GM23338 (cell line): ENCODE measurements around the gene PNPT1. TPM values are rescaled to one million over a fixed set of nuclear protein-coding genes. Genes with fewer than 3 reads are reported as not detected.

Experiments
- ATAC-seq: fragments of 200-7000 bp; cut with Tn5 transposase; 3 replicates; pipeline ENCODE4 v1.9.1; 2020
- DNase-seq: peaks from one replicate; pipeline ENCODE4 v3.0.0-alpha.2; 2015; ENCODE audit warnings: low spot score
- H2AFZ ChIP-seq: fragments of 200-600 bp; sonication (generic); 2 replicates; pipeline ENCODE4 v1.8.0; 2016; ENCODE audit warnings: antibody characterized with exemption, mild to moderate bottlenecking, moderate library complexity
- H3F3A ChIP-seq: fragments of 200-600 bp; sonication (generic); replicated peaks from 2 replicates; pipeline ENCODE4 v1.8.0; 2017; ENCODE audit warnings: antibody characterized with exemption, mixed run types, low read depth
- H3K27ac ChIP-seq: fragments of 200-600 bp; sonication (generic); 2 replicates; pipeline ENCODE4 v1.6.1; 2016; ENCODE audit warnings: low read depth
- H3K27me3 ChIP-seq: fragments of 200-600 bp; sonication (generic); 2 replicates; pipeline ENCODE4 v1.8.0; 2016; ENCODE audit warnings: mild to moderate bottlenecking, mixed run types, moderate library complexity; ENCODE audit not compliant: insufficient read depth
- H3K36me3 ChIP-seq: fragments of 200-600 bp; sonication (generic); 2 replicates; pipeline ENCODE4 v1.8.0; 2016; ENCODE audit warnings: mild to moderate bottlenecking; ENCODE audit not compliant: insufficient read depth
- H3K4me1 ChIP-seq: fragments of 200-600 bp; sonication (generic); 2 replicates; pipeline ENCODE4 v1.8.0; 2016; ENCODE audit warnings: mild to moderate bottlenecking, moderate library complexity; ENCODE audit not compliant: insufficient read depth
- H3K4me2 ChIP-seq: fragments of 200-600 bp; sonication (generic); 2 replicates; pipeline ENCODE4 v1.7.1; 2017; ENCODE audit warnings: mixed run types
- H3K4me3 ChIP-seq: fragments of 200-600 bp; sonication (generic); 2 replicates; pipeline ENCODE4 v1.6.1; 2016; ENCODE audit warnings: mixed run types
- H3K79me2 ChIP-seq: fragments of 200-600 bp; sonication (generic); replicated peaks from 2 replicates; pipeline ENCODE4 v1.8.0; 2017; ENCODE audit warnings: mild to moderate bottlenecking; ENCODE audit not compliant: insufficient read depth
- H3K9me2 ChIP-seq: fragments of 200-600 bp; sonication (generic); 2 replicates; pipeline ENCODE4 v1.8.0; 2017; ENCODE audit not compliant: insufficient read depth
- H4K20me1 ChIP-seq: fragments of 200-600 bp; sonication (generic); replicated peaks from 2 replicates; pipeline ENCODE4 v1.8.0; 2017; ENCODE audit warnings: mild to moderate bottlenecking; ENCODE audit not compliant: insufficient read depth
- H3K27ac Mint-ChIP-seq: 2 replicates; pipeline ENCODE4 v1.8.0; 2020; ENCODE audit warnings: inconsistent platforms, mild to moderate bottlenecking, moderate library complexity, mixed read lengths
- H3K27me3 Mint-ChIP-seq: 3 replicates; pipeline ENCODE4 v1.8.0; 2022; ENCODE audit warnings: low read depth, mild to moderate bottlenecking, moderate library complexity, mixed read lengths, inconsistent platforms; ENCODE audit not compliant: insufficient read depth, poor library complexity
- H3K36me3 Mint-ChIP-seq: 3 replicates; pipeline ENCODE4 v1.8.0; 2021; ENCODE audit warnings: low read depth, mild to moderate bottlenecking, inconsistent platforms, moderate library complexity, mixed read lengths
- H3K4me1 Mint-ChIP-seq: 3 replicates; pipeline ENCODE4 v1.8.0; 2020; ENCODE audit warnings: mild to moderate bottlenecking, inconsistent platforms, mixed read lengths
- H3K4me3 Mint-ChIP-seq: 3 replicates; pipeline ENCODE4 v1.8.0; 2021; ENCODE audit warnings: moderate library complexity, mild to moderate bottlenecking, inconsistent platforms, mixed read lengths
- H3K9me3 Mint-ChIP-seq: 3 replicates; pipeline ENCODE4 v1.8.0; 2020; ENCODE audit warnings: moderate library complexity, mild to moderate bottlenecking, inconsistent platforms, mixed read lengths
- CREB1 ChIP-seq: fragments of 250-450 bp; sonication (Bioruptor Pico); IDR thresholded peaks from 2 replicates; pipeline ENCODE4 v1.5.0; 2020; ENCODE audit warnings: low read depth, mild to moderate bottlenecking, moderate library complexity
- EZH2phosphoT487 ChIP-seq: fragments of 200-600 bp; sonication (generic); IDR thresholded peaks from one replicate; pipeline ENCODE4 v1.8.1; 2018; ENCODE audit warnings: antibody characterized with exemption; ENCODE audit not compliant: unreplicated experiment
- JUNB ChIP-seq: IDR thresholded peaks from one replicate; pipeline ENCODE4 v1.6.1; 2016; ENCODE audit warnings: antibody characterized with exemption; ENCODE audit not compliant: unreplicated experiment
- NANOG ChIP-seq: IDR thresholded peaks from 2 replicates; pipeline ENCODE4 v1.6.1; 2016; ENCODE audit warnings: antibody characterized with exemption, borderline replicate concordance
- POLR2AphosphoS5 ChIP-seq: IDR thresholded peaks from 2 replicates; pipeline ENCODE4 v1.6.1; 2016; ENCODE audit warnings: antibody characterized with exemption, low read depth
- polyA plus RNA-seq: library from polyadenylated mRNA; unstranded; fragments of >200 nt; fragmentation: Nextera tagmentation; extraction: Ambion mirVana; gene quantifications from 2 replicates; pipeline ENCODE4 v1.2.1, GENCODE V29; 2016
- total RNA-seq: library from RNA; depleted of rRNA; stranded (reverse); fragments of >200 nt; shearing (Covaris generic); gene quantifications from 2 replicates; pipeline ENCODE4 v1.2.3, GENCODE V29; 2014
- TF ChIP-seq, protein P1 (sequence below): fragments of 250-450 bp; sonication (Bioruptor Pico); IDR thresholded peaks from 2 replicates; pipeline ENCODE4 v1.5.0; 2020; ENCODE audit warnings: mild to moderate bottlenecking, moderate library complexity
- TF ChIP-seq, protein P2 (sequence below): IDR thresholded peaks from one replicate; pipeline ENCODE4 v1.6.1; 2018; ENCODE audit warnings: antibody characterized with exemption; ENCODE audit not compliant: unreplicated experiment

PNPT1 gene
- total and polyA plus RNA-seq, 2 experiments from 2014 or later = 31.1 to 34.6 TPM

DNA sequence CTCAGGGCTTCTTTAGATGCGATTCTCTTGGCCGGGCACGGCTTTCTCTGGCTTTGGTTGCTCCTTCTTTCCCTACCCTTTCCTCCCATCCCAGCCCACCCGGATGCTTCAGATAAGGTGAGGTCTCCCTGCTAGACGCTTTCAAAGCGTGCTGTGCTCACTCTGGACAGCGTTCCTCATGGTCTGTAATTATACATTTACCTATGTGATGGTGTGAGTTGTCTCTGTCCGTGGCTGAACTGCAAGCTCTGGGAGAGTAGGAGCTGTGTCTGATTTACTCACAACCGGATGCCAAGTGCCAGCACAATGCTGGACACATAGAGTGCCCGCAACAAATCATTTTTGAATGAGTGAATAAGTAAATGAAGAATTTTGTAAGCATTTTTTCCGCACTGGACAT lies 26.8 kb upstream of the PNPT1 start (continued):
- TF ChIP-seq, protein P1, sequence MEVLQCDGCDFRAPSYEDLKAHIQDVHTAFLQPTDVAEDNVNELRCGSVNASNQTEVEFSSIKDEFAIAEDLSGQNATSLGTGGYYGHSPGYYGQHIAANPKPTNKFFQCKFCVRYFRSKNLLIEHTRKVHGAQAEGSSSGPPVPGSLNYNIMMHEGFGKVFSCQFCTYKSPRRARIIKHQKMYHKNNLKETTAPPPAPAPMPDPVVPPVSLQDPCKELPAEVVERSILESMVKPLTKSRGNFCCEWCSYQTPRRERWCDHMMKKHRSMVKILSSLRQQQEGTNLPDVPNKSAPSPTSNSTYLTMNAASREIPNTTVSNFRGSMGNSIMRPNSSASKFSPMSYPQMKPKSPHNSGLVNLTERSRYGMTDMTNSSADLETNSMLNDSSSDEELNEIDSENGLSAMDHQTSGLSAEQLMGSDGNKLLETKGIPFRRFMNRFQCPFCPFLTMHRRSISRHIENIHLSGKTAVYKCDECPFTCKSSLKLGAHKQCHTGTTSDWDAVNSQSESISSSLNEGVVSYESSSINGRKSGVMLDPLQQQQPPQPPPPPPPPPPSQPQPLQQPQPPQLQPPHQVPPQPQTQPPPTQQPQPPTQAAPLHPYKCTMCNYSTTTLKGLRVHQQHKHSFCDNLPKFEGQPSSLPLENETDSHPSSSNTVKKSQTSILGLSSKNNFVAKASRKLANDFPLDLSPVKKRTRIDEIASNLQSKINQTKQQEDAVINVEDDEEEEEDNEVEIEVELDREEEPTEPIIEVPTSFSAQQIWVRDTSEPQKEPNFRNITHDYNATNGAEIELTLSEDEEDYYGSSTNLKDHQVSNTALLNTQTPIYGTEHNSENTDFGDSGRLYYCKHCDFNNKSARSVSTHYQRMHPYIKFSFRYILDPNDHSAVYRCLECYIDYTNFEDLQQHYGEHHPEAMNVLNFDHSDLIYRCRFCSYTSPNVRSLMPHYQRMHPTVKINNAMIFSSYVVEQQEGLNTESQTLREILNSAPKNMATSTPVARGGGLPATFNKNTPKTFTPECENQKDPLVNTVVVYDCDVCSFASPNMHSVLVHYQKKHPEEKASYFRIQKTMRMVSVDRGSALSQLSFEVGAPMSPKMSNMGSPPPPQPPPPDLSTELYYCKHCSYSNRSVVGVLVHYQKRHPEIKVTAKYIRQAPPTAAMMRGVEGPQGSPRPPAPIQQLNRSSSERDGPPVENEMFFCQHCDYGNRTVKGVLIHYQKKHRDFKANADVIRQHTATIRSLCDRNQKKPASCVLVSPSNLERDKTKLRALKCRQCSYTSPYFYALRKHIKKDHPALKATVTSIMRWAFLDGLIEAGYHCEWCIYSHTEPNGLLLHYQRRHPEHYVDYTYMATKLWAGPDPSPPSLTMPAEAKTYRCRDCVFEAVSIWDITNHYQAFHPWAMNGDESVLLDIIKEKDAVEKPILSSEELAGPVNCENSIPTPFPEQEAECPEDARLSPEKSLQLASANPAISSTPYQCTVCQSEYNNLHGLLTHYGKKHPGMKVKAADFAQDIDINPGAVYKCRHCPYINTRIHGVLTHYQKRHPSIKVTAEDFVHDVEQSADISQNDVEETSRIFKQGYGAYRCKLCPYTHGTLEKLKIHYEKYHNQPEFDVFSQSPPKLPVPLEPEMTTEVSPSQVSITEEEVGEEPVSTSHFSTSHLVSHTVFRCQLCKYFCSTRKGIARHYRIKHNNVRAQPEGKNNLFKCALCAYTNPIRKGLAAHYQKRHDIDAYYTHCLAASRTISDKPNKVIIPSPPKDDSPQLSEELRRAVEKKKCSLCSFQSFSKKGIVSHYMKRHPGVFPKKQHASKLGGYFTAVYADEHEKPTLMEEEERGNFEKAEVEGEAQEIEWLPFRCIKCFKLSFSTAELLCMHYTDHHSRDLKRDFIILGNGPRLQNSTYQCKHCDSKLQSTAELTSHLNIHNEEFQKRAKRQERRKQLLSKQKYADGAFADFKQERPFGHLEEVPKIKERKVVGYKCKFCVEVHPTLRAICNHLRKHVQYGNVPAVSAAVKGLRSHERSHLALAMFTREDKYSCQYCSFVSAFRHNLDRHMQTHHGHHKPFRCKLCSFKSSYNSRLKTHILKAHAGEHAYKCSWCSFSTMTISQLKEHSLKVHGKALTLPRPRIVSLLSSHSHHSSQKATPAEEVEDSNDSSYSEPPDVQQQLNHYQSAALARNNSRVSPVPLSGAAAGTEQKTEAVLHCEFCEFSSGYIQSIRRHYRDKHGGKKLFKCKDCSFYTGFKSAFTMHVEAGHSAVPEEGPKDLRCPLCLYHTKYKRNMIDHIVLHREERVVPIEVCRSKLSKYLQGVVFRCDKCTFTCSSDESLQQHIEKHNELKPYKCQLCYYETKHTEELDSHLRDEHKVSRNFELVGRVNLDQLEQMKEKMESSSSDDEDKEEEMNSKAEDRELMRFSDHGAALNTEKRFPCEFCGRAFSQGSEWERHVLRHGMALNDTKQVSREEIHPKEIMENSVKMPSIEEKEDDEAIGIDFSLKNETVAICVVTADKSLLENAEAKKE (CRISPR knock-in tag) = no peak
- no peak for TF ChIP-seq NANOG
- no peak for TF ChIP-seq CREB1

DNA sequence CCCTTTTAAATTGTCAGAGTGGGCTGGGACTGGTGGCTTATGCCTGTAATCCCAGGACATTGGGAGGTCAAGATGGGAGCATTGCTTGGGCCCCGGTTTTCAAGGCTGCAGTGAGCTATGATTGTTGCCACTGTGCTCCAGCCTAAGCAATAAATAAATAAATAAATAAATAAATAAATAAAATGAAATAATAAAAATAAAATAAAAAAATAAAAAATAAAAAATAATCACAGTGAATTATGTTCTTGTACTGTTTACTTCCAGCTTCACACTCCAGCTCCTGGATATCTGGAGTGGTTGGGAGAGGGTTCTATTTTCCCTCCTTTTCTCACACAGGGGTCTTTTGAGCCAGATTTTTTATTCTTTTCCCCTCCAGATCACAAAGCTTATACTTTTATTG lies 26.2 kb upstream of the PNPT1 start:
- peaks cover 23% of the 10 kb centered on the region for H3K4me1 Mint-ChIP-seq
- Histone ChIP-seq H3K4me3 (no peak overlapping the region), H4K20me1 (no peaks in the 10 kb centered on the region), H3K4me2 (no peak overlapping the region), H3K9me2 (no peaks in the 10 kb centered on the region), H3K36me3 (no peaks in the 10 kb centered on the region), H3K79me2 (no peaks in the 10 kb centered on the region), H3K27ac (no peak overlapping the region), H3F3A (no peaks in the 10 kb centered on the region), H2AFZ (no peak overlapping the region), H3K4me1 (peaks cover 17% of the 10 kb centered on the region), H3K27me3 (no peaks in the 10 kb centered on the region)
- no peaks in the 10 kb centered on the region for H3K36me3 Mint-ChIP-seq
- H3K4me3 Mint-ChIP-seq = no peak overlapping the region
- H3K27me3 Mint-ChIP-seq = no peaks in the 10 kb centered on the region
- H3K27ac Mint-ChIP-seq = no peak overlapping the region
- TF ChIP-seq CREB1 = no peak
- TF ChIP-seq, protein P2, sequence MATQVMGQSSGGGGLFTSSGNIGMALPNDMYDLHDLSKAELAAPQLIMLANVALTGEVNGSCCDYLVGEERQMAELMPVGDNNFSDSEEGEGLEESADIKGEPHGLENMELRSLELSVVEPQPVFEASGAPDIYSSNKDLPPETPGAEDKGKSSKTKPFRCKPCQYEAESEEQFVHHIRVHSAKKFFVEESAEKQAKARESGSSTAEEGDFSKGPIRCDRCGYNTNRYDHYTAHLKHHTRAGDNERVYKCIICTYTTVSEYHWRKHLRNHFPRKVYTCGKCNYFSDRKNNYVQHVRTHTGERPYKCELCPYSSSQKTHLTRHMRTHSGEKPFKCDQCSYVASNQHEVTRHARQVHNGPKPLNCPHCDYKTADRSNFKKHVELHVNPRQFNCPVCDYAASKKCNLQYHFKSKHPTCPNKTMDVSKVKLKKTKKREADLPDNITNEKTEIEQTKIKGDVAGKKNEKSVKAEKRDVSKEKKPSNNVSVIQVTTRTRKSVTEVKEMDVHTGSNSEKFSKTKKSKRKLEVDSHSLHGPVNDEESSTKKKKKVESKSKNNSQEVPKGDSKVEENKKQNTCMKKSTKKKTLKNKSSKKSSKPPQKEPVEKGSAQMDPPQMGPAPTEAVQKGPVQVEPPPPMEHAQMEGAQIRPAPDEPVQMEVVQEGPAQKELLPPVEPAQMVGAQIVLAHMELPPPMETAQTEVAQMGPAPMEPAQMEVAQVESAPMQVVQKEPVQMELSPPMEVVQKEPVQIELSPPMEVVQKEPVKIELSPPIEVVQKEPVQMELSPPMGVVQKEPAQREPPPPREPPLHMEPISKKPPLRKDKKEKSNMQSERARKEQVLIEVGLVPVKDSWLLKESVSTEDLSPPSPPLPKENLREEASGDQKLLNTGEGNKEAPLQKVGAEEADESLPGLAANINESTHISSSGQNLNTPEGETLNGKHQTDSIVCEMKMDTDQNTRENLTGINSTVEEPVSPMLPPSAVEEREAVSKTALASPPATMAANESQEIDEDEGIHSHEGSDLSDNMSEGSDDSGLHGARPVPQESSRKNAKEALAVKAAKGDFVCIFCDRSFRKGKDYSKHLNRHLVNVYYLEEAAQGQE = no peak
- no peak for TF ChIP-seq POLR2AphosphoS5
- no peak for TF ChIP-seq JUNB
- TF ChIP-seq, protein P1 (CRISPR knock-in tag) = no peak
- TF ChIP-seq EZH2phosphoT487 = no peak
- no peaks in the 10 kb centered on the region for H3K9me3 Mint-ChIP-seq
- no peak for DNase-seq
- no peak for ATAC-seq
